Activated T-helper 1 cell treated with anti-CD3 and anti-CD28 coated beads, Interleukin-12 subunit alpha, Interleukin-12 subunit beta, Interleukin-2, Interleukin-4 antibody, amounts not matched to agents 30 ng/mL and 10 ng/mL and 1 ng/mL, durations not matched to agents 14 hours and 24 hours and 36 hours (primary cell): ENCODE measurements around the gene PLD5. TPM values are rescaled to one million over a fixed set of nuclear protein-coding genes. Genes with fewer than 3 reads are reported as not detected.

Experiments
- DNase-seq: peaks from one replicate; pipeline ENCODE4 v3.0.0; 2021; ENCODE audit warnings: low spot score
- H3K27ac Mint-ChIP-seq: one replicate; pipeline ENCODE4 v1.8.0; 2021; ENCODE audit warnings: mild to moderate bottlenecking, mixed read lengths
- H3K27me3 Mint-ChIP-seq: one replicate; pipeline ENCODE4 v1.8.0; 2022; ENCODE audit warnings: mild to moderate bottlenecking, moderate library complexity, mixed read lengths; ENCODE audit not compliant: insufficient read depth
- H3K36me3 Mint-ChIP-seq: one replicate; pipeline ENCODE4 v1.8.0; 2021; ENCODE audit warnings: low read depth, mixed read lengths
- H3K4me1 Mint-ChIP-seq: one replicate; pipeline ENCODE4 v1.8.0; 2021; ENCODE audit warnings: low read depth, mixed read lengths
- H3K4me3 Mint-ChIP-seq: one replicate; pipeline ENCODE4 v1.8.0; 2021; ENCODE audit warnings: mild to moderate bottlenecking, moderate library complexity, mixed read lengths
- H3K9me3 Mint-ChIP-seq: one replicate; pipeline ENCODE4 v1.8.0; 2021; ENCODE audit warnings: mixed read lengths
- intact Hi-C: fragments of 100-400 bp; cut with micrococcal nuclease; formaldehyde crosslinking; loops from one replicate; pipeline ENCODE4 v1.15.1; 2024
- total RNA-seq: library from RNA; stranded (reverse); gene quantifications from 2 replicates; pipeline ENCODE4 v1.2.3, GENCODE V29; 2022

Gene PLD5
- total RNA-seq, 1 donor from 2014 or later: not detected

GRCh38 chr1:242430956-242431355 is 93.5 kb downstream of the PLD5 start:
- H3K9me3 Mint-ChIP-seq: no peaks in the 10 kb centered on the region
- H3K4me3 Mint-ChIP-seq: no peak overlapping the region
- H3K4me1 Mint-ChIP-seq: no peaks in the 10 kb centered on the region

GRCh38 chr1:242428399-242429190 is 95.9 kb downstream of the PLD5 start:
- Mint-ChIP-seq H3K4me1 (no peaks in the 10 kb centered on the region), H3K36me3 (no peaks in the 10 kb centered on the region), H3K9me3 (no peaks in the 10 kb centered on the region), H3K4me3 (no peak overlapping the region), H3K27ac (no peak overlapping the region), H3K27me3 (no peaks in the 10 kb centered on the region)
- no peak for DNase-seq
- intact Hi-C loops: no loop called here

More at GRCh38 chr1:242430956-242431355, 93.5 kb downstream of the PLD5 start:
- no peaks in the 10 kb centered on the region for H3K36me3 Mint-ChIP-seq
- intact Hi-C loops: no loop called here
- no peak overlapping the region for H3K27ac Mint-ChIP-seq
- DNase-seq: no peak
- no peaks in the 10 kb centered on the region for H3K27me3 Mint-ChIP-seq

- Mint-ChIP-seq H3K4me1 (no peaks in the 10 kb centered on the region), H3K27ac (no peak overlapping the region), H3K27me3 (no peaks in the 10 kb centered on the region), H3K4me3 (no peak overlapping the region), H3K9me3 (no peaks in the 10 kb centered on the region), H3K36me3 (no peaks in the 10 kb centered on the region)
- intact Hi-C loops: no loop called here
- no peak for DNase-seq
These were observed 97.0 kb downstream of the PLD5 start for GRCh38 chr1:242427519-242427918.

GRCh38 chr1:242426271-242426905 is 98.1 kb downstream of the PLD5 start:
- no peak overlapping the region for H3K4me3 Mint-ChIP-seq

GRCh38 chr1:242425232-242425631 is 99.3 kb downstream of the PLD5 start:
- no peak overlapping the region for H3K27ac Mint-ChIP-seq
- no peaks in the 10 kb centered on the region for H3K9me3 Mint-ChIP-seq
- H3K27me3 Mint-ChIP-seq: no peaks in the 10 kb centered on the region
- intact Hi-C loops: no loop called here
- no peak for DNase-seq
- no peaks in the 10 kb centered on the region for H3K4me1 Mint-ChIP-seq
- no peak overlapping the region for H3K4me3 Mint-ChIP-seq
- no peaks in the 10 kb centered on the region for H3K36me3 Mint-ChIP-seq

More at GRCh38 chr1:242426271-242426905, 98.1 kb downstream of the PLD5 start:
- Mint-ChIP-seq H3K4me1 (no peaks in the 10 kb centered on the region), H3K27me3 (no peaks in the 10 kb centered on the region), H3K27ac (no peak overlapping the region), H3K36me3 (no peaks in the 10 kb centered on the region), H3K9me3 (no peaks in the 10 kb centered on the region)
- intact Hi-C loops: no loop called here
- no peak for DNase-seq

- intact Hi-C loops: no loop called here
- Mint-ChIP-seq H3K4me1 (no peaks in the 10 kb centered on the region), H3K4me3 (no peak overlapping the region), H3K9me3 (no peaks in the 10 kb centered on the region), H3K27ac (no peak overlapping the region), H3K36me3 (no peaks in the 10 kb centered on the region), H3K27me3 (no peaks in the 10 kb centered on the region)
- DNase-seq: no peak
These were observed 107.8 kb downstream of the PLD5 start for GRCh38 chr1:242416657-242417056.

- DNase-seq: no peak
These were observed 111.6 kb downstream of the PLD5 start for GRCh38 chr1:242412921-242413320.

GRCh38 chr1:242411901-242412300 is 112.6 kb downstream of the PLD5 start:
- intact Hi-C loops: no loop called here
- Mint-ChIP-seq H3K9me3 (no peaks in the 10 kb centered on the region), H3K36me3 (no peaks in the 10 kb centered on the region), H3K27me3 (no peaks in the 10 kb centered on the region), H3K4me1 (no peaks in the 10 kb centered on the region), H3K27ac (no peak overlapping the region), H3K4me3 (no peak overlapping the region)
- no peak for DNase-seq

More at GRCh38 chr1:242412921-242413320, 111.6 kb downstream of the PLD5 start:
- no peaks in the 10 kb centered on the region for H3K27me3 Mint-ChIP-seq
- no peaks in the 10 kb centered on the region for H3K4me1 Mint-ChIP-seq
- intact Hi-C loops: no loop called here
- no peaks in the 10 kb centered on the region for H3K36me3 Mint-ChIP-seq
- no peak overlapping the region for H3K4me3 Mint-ChIP-seq
- no peak overlapping the region for H3K27ac Mint-ChIP-seq
- H3K9me3 Mint-ChIP-seq: no peaks in the 10 kb centered on the region

- Mint-ChIP-seq H3K4me1 (no peaks in the 10 kb centered on the region), H3K27me3 (no peaks in the 10 kb centered on the region), H3K9me3 (no peaks in the 10 kb centered on the region), H3K4me3 (no peak overlapping the region), H3K36me3 (no peaks in the 10 kb centered on the region), H3K27ac (no peak overlapping the region)
- intact Hi-C loops: no loop called here
- no peak for DNase-seq
These were observed 118.5 kb downstream of the PLD5 start for GRCh38 chr1:242405947-242406346.

GRCh38 chr1:242404296-242404695 is 120.2 kb downstream of the PLD5 start:
- intact Hi-C loops: no loop called here
- no peak overlapping the region for H3K4me3 Mint-ChIP-seq
- H3K27me3 Mint-ChIP-seq: no peaks in the 10 kb centered on the region
- no peaks in the 10 kb centered on the region for H3K36me3 Mint-ChIP-seq
- no peaks in the 10 kb centered on the region for H3K9me3 Mint-ChIP-seq
- no peak overlapping the region for H3K27ac Mint-ChIP-seq
- no peak for DNase-seq
- H3K4me1 Mint-ChIP-seq: no peaks in the 10 kb centered on the region

GRCh38 chr1:242402956-242403355 is 121.5 kb downstream of the PLD5 start:
- Mint-ChIP-seq H3K27ac (no peak overlapping the region), H3K4me1 (no peaks in the 10 kb centered on the region), H3K9me3 (no peaks in the 10 kb centered on the region), H3K36me3 (no peaks in the 10 kb centered on the region), H3K4me3 (no peak overlapping the region), H3K27me3 (no peaks in the 10 kb centered on the region)
- no peak for DNase-seq
- intact Hi-C loops: no loop called here

GRCh38 chr1:242401937-242402336 is 122.6 kb downstream of the PLD5 start:
- Mint-ChIP-seq H3K4me3 (no peak overlapping the region), H3K36me3 (no peaks in the 10 kb centered on the region), H3K27ac (no peak overlapping the region), H3K27me3 (no peaks in the 10 kb centered on the region), H3K9me3 (no peaks in the 10 kb centered on the region), H3K4me1 (no peaks in the 10 kb centered on the region)
- no peak for DNase-seq
- intact Hi-C loops: no loop called here

- no peaks in the 10 kb centered on the region for H3K36me3 Mint-ChIP-seq
- H3K4me3 Mint-ChIP-seq: no peak overlapping the region
- no peaks in the 10 kb centered on the region for H3K9me3 Mint-ChIP-seq
- no peaks in the 10 kb centered on the region for H3K4me1 Mint-ChIP-seq
- no peaks in the 10 kb centered on the region for H3K27me3 Mint-ChIP-seq
- no peak overlapping the region for H3K27ac Mint-ChIP-seq
- intact Hi-C loops: no loop called here
- DNase-seq: no peak
These were observed 126.1 kb downstream of the PLD5 start for GRCh38 chr1:242398351-242398750.
